Prostate gland (tissue), 2 donors: ENCODE data around the gene MT1B.

Source experiments
- POLR2A ChIP-seq: fragments of 450-650 bp; IDR thresholded peaks from one replicate; pipeline ENCODE4 v1.6.1; 2016; ENCODE audit warnings: antibody characterized with exemption, mild to moderate bottlenecking
- TF ChIP-seq, protein P1 (sequence below), 4 experiments: fragments of 200-600 bp in 2 of 4; fragments of 450-650 bp in 2 of 4; sonication (generic) in 2 of 4; IDR thresholded peaks; 1 replicate in 3 of 4; 2 replicates in 1 of 4; pipeline ENCODE4 v1.5.1; 2016 to 2019; ENCODE audit warnings: antibody characterized with exemption in 4 of 4, mild to moderate bottlenecking in 2 of 4, moderate library complexity in 2 of 4

- TF ChIP-seq, protein P1, sequence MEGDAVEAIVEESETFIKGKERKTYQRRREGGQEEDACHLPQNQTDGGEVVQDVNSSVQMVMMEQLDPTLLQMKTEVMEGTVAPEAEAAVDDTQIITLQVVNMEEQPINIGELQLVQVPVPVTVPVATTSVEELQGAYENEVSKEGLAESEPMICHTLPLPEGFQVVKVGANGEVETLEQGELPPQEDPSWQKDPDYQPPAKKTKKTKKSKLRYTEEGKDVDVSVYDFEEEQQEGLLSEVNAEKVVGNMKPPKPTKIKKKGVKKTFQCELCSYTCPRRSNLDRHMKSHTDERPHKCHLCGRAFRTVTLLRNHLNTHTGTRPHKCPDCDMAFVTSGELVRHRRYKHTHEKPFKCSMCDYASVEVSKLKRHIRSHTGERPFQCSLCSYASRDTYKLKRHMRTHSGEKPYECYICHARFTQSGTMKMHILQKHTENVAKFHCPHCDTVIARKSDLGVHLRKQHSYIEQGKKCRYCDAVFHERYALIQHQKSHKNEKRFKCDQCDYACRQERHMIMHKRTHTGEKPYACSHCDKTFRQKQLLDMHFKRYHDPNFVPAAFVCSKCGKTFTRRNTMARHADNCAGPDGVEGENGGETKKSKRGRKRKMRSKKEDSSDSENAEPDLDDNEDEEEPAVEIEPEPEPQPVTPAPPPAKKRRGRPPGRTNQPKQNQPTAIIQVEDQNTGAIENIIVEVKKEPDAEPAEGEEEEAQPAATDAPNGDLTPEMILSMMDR (IDR thresholded peaks at IDR 0.05), result no peak
- no peak for TF ChIP-seq POLR2A
Observed at GRCh38 chr16:56652600-56652999, 914 bp downstream of the MT1B start.
